Activated CD4-positive, alpha-beta T cell treated with anti-CD3 and anti-CD28 coated beads, Interleukin-2, amount 50 U/mL, for 1 hour (primary cell): Measurements from ENCODE around the gene MED8.

ENCODE experiments used
- DNase-seq: peaks from one replicate; pipeline ENCODE4 v3.0.0-alpha.2; 2020

The MED8 gene

DNA sequence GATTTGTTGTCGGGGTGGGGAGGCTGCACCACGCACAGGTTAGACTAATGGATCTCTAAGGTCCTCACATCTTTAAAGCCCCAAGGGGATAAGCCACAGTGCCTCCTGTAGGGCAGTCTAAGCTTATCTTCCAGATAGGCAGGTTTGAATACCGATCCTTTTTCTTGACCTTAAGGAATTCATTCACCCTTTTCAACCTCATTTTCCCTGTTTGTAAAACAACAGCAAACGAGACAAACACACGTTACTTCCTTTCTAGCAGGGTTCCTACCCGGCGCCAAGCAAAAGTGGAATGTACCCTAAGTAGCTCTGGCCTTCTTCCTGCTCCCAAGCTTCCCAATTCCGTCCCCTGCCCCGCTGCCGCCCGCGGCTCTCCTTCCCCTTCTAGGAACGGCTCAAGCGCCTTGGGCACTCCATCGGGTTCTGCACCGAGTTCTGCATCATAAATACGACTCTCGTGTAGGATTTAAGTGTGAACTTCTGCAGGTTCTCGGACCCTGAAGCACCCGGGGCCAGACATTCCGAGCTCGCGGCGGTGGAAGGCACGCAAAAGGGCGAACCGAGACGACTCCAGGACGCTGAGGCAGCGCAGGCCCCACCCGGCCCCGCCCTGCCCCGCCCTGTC, 31.4 kb downstream of the MED8 start:
- peak; percentile 9 for DNase-seq

GRCh38 chr1:43357251-43357650, 32.3 kb downstream of the MED8 start:
- DNase-seq = no peak

DNA sequence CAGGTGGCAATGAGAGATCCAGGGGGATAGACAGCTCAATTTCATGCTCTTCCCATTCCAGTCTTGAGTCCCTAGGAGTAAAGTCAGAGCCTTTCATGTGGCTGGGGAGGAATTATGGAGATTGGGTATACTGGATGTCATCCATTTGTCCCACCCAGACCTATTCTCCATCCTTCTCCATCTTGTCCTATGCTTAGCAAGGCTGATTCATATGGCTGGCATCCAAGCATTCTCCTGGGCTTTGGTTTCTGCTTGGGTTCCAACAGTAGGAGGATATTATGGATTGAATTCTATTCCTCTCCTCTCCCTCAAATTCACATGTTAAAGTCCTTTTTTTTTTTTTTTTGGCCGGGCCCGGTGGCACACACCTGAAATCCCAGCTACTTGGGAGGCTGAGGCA, 34.7 kb downstream of the MED8 start:
- DNase-seq = no peak

GRCh38 chr1:43354471-43354870, 35.1 kb downstream of the MED8 start:
- DNase-seq = no peak

DNA sequence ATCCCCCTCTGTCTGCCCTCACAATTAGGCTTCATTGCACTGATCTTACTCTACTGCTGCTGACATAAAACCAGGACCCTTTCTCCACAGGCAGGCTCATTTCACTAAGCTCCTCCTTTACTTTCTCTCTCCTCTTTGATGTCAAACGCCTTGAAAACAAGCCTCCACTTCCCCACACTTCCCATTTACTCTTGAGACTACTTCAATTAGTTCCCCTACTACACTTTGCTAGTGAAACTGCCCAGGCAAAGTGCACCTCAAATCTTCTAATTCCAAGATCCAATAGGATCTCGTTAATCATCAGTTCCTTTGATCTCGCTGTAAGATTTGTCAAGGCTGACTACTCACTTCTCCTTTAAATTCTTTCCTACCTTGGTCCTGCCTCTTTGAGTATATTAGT, 36.7 kb downstream of the MED8 start:
- no peak for DNase-seq

DNA sequence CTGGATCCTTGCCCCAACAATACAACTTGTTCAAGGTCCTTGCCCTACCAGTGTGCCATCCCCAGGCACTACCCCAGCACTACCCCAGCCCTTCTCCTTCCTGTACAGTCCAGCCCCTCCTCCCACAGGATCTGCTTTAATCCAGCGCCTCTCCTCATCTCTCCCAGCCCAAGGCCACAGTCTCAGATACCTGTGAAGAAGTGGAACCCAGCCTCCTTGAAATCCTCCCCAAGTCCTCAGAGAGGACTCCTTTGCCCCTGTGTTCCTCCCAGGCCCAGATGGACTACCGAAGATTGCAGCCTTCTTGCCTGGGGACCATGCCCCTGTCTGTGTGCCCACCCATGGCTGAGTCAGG, 37.3 kb downstream of the MED8 start:
- no peak for DNase-seq

DNA sequence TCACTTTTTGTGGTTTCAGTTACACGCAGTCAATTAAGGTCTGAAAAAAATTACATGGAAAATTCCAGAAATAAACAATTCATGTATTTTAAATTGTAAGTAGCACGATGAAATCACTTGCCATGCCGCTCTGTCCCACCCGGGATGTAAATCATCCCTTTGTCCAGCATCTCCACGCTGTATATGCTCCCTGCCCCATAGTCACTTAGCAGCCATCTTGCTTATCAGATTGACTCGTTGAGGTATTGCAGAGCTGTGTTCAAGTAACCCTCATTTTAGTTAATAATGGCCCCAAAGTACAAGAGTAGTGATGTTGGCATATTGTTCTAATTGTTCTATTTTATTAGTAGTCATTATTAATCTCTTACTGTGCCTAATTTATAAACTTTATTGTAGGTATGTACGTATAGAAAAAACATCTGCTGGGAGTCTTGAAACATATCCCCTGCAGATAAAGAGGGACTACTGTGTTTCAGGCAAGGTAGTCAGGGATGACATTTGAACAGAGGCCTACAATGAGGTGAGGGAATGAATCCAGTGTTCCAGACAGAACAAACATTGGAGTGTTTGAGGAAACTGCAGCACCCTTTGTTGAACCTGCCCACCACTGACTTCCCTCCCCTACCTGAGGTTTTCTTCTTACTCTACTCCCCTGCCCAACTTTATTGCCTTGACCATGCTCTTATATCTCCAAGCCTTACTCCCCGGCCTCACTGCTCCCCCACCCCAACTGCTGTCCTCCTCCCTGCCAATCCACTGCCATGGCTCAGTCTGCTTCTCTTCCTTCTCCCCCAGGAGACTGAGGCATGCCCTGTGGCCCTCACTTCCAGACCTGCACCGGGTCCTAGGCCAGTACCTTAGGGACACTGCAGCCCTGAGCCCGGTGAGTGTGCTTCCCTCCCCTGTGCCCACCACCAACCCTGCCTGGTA, 37.9 kb downstream of the MED8 start:
- no peak for DNase-seq

GRCh38 chr1:43350976-43351375, 38.6 kb downstream of the MED8 start:
- no peak for DNase-seq

GRCh38 chr1:43349594-43350306, 39.9 kb downstream of the MED8 start:
- DNase-seq = no peak

GRCh38 chr1:43348809-43349593, 40.6 kb downstream of the MED8 start:
- peak; percentile 57 for DNase-seq

DNA sequence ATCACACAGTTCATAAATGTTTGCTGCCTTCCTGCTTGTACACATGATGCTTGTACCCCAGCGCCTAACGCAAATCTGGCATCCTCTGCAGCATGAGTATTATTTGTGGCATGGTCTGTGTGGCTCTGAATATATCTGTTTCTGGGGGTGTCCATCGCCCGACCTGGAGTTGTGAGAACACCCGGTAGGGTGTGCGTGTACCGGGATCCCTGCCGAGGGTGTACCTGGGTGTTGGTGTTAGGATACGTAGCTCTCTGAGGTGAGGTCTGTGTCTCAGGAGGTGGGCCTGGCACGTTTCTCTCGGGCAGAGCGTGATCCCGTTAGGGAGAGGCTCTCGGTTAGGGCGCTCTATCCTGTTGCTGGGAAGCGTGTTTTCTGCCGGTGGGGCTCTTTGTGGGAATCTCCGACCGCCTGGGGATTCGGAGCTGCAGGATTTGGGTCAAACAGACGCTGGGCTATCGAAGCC, 41.2 kb downstream of the MED8 start:
- no peak for DNase-seq

DNA sequence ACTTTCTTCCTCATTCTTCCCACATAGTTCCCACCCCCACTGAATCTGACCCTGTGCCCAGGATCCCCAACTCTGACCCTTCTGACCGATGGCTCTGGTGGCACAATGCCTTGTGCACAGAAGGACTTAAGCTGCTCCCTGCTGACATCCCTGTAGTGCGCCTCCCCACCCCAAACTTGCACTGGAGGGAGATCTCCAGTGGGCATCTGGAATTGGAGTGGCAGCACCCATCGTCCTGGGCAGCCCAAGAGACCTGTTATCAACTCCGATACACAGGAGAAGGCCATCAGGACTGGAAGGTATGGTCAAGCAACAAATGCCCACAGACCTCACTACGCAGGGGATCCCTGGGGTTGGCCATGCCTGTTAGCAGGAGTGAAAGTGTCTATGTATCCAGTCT, 43.0 kb downstream of the MED8 start:
- DNase-seq = no peak

DNA sequence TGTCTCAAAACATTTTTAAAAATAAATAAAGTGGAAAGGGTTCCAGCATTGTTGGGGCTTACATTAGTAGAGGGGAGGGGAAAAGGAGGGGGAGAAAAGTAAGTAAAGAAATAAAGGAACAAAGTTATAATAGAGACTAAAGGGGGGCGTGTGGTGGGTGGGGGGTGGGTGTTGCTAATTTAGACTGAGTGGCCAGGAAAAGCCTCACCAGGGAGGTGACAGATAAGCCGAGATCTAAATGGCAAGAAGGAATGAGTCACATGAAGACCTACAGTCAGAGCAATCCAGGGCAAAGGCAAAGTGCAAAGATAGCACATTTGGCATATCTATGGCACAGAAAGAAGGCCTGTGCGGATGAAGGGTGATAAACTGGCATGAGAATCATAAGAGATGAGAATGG, 44.5 kb downstream of the MED8 start:
- no peak for DNase-seq

GRCh38 chr1:43344267-43344850, 45.2 kb downstream of the MED8 start:
- no peak for DNase-seq

DNA sequence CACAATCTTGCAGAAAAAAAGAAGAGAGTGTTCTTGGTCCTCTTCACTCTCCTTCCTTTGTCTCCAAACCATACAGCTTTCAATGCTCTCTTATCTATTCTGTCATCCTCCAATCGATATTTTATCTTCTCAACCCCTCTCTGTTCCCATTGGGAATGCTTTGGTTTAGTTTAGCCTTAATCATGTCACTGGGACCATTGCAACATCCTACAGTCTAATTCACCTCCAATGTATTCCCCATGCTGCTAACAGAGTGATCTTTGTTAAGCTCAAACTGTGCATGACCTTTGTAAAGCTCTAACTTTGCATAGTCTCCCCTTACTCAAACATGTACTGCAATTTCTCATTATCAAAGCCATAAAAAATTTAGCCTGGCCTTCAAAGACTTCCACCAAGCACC, 49.0 kb downstream of the MED8 start:
- no peak for DNase-seq

DNA sequence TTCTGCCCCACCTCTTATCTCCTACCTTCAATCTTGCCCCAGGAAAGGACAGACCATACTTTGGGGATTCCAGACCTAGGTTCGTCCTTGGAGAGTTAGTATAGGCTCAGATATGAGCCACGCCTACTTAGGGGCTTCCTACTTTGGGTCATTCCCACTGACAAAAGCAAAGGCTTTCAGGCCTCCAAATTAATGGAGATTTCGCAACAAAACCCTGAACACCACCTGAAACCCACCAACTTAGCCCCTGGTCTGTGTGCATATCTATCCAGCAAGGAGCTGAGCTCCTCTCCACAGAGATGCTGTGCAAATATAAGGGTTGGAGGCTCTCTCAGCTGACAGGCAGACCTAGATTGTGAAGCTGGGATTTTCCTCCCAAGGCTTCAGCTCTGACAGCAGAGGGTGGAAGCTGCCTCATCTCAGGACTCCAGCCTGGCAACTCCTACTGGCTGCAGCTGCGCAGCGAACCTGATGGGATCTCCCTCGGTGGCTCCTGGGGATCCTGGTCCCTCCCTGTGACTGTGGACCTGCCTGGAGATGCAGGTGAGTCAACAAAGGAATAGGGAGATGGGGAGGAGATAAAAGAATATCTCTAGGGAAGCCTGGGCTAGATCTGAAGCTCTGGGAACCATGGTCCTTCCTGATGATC, 49.9 kb downstream of the MED8 start:
- DNase-seq = no peak

- no peak for DNase-seq
Measured at GRCh38 chr1:43338001-43338400, 51.6 kb downstream of the MED8 start.

- no peak for DNase-seq
Measured at GRCh38 chr1:43337588-43337987, 52.0 kb downstream of the MED8 start, which contains the start of gene MPL. Gene MPL, plus strand, starts transcription at chr1:43337818. Its CDS starts 31 bp downstream, at chr1:43337849.

DNA sequence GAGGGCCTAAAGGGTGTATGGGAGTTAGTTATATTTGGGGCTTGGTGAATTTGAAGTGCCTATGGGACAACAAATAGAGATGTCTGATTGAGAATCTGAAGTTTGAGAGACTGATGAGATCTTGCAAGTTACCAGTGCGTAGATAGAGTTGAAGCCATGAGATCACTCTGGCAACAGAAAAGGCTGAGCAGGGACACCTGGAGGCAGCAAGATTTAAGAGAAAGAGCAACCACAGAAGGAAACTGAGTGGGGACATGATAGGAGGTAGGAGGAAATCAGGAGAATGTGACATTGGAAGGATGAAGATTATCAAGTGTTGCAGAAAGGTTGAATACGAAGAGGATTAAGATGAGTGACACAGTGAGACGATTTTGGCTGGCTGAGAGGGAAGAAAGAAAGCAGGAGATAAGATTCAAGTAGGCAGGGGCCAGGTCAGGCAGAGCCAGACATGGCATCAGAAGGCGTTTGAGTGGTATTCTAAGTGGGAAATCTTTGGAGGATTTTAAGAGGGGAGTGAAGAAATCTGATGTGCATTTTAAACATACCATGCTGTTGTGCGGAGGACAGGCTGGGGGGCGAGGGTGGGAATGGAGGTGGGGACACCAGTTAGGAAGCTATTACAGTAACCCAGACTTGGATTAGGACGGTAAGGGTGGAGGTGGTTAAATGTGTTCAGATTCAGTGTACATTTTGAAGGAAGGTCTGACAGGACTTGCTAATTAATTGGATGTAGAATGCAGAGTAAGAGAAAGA, 55.0 kb downstream of the MED8 start:
- DNase-seq = no peak
